Endometrium (tissue), 2 donors: Measurements from ENCODE around the gene CD93.

Experiments used
- FAIRE-seq: peaks from 2 replicates; lab custom pipeline; 2012; peaks lifted over from hg19 to GRCh38; lab: Jason Lieb, UNC
- donor health status: control.
- donor health status: control.

CD93 gene

DNA sequence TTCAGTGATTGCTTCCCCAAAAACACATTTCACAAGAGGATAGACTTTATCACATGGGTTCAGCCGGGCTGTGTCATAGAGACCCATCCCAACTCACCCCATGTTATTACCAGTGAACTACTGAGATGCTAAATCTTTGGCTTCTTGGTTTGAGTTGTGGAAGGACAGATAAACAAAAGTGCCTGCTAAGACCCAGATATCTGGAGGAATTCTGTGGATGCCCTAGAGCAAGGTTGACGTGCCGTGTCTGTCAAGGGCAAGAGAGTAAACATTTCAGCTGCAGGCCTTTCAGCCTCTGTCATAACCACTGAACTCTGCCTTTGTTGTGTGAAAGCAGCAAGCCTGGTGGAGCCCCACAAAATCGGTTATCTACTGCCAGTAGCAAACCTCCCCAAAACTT, 25.5 kb downstream of the CD93 start:
- FAIRE-seq, result no peak

DNA sequence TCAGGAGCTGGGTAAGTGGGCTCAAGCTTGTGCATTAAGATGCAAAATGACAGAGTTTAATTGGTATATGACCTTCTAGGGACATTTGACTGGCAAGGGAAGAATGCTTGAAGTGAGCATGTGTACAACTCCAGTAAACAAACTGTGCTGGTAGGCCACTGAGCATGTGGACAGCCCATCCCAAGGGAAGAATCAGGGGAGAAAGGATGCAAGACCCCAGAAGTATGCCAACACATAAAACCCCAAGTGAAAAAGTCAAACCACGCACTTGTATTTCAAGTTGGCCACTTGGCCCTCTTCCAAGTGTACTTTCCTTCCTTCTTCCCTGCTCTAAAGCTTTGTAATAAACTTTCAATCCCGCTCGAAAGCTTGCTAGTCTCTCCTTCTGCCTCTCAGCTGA, 26.3 kb downstream of the CD93 start:
- FAIRE-seq, result no peak

DNA sequence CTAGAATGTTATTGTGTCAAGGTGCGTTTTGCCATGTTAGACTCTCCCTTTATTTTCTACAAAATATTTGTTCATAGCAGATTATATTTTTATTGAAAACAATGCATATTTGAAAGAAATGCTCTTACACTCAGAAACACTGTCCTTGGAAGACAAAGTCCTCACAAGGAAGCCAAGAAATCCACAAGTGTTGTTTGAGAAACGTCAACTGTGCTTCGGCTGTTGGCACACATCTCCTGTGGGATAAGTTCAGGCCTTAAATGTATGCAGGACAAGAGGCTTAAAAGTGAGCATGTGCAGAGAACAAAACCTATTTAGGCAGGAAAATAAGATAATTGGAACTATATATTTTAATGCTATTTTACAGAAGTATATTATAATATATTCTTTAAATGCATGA, 27.1 kb downstream of the CD93 start:
- no peak for FAIRE-seq

DNA sequence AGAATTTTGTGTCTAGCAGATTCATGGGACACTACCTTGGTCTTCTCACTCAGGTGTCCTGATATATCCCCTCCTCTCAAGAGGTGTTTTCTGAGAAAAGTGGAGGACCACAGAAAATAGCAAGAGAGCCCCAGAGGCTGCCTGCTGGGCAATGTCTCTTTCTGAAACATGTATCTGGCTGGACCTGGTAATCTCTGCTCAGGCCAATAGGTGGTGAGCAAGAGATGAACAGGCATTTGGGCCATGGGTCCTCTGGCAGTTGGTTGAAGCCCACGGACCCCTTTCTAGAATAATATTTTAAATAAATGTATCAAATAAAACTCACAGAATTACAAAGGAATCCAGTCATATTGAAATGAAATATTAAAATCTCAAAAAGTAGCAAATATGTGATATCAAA, 27.9 kb downstream of the CD93 start:
- no peak for FAIRE-seq

DNA sequence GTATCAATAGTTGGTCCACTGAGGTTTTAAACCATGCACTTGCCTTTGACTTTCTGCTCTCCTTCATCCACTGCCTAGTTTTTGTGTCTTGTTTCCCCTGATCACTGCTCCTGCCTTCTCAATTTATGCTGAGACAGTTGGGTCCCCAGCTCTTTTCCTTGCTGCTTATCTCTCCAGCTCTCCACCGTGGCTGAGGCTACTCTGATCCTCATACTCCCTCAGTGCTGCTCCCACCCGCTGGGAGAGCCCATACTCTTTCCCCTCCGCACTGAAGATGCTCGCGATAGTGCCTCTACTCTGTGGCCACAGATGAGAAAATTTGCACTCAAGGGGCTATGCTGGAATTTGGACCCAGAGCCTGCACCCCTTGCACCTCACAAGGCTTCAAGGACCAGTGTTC, 33.2 kb downstream of the CD93 start:
- FAIRE-seq, result no peak

DNA sequence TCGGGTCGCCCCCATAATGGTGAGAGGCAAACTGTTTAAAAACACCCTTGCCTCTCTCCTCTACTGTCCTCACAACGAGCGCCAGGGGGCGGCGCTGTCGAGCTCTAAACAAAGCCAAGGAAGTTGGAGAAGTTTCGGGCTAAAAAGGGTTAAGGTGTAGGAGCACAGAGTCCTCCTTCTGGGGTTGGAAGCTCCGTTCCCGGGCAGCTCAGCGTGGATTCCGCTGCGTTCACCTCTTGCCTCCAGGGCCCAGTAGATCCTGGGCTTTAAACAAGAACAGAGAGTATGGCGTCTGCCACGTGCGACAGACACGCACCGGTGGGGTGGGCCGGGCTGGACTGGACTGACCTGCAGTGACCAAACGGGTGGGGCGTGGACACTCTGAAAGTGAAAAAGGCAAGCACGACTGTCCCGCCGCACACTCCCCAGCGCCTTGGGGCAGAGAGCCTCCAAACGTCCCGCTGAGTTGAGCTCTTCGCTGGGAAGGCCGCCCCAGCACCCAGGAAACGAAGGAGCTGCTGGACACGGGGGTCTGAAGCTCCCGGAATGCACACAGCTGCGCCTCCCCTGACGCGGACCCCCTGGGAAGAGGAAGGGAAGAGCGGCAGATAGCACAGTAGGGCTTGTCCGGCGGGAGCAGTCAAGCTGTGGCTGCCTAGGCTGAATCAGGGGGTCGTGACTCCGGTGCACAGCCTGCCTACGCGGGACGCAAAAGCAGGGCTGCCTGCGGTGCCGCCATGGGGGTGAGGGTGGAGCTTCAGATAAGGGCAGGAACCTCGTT, 35.1 kb downstream of the CD93 start:
- FAIRE-seq, result no peak

DNA sequence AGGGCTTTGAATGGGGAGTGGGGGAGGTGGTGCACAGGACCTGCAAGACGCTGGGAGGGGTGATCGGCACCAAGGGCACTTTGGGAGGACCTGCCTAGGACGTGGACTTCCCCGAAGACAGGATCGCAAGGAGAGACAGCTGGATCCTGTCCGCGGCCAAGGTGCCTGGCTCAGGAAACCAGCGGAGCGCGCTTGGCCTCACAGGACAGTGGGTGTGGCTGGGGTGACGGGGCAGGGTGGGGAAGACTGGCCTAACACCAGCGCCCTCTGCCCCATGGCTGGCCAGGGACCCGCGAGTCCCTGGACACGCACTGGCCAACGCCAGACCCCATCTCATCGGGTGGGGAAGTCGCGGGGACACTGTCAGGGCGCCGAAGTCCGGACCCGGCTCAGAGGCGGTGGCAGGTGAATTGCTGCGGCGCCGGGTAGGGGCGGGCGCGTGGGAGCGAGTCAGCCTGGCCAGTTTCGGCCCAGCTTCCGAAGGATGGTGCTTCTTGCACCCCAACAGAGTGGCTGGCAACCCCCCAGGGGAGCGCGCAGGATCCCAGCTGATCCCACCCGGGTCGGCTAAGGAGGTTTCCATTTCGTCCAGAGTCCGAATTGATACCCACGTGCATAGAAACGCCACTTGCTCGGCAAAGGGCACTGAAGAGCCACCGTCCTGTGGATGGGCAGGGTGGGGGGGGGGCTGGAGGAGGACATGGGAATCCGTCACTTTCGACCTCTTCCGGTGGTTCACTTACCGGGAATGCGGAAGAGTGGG, 35.9 kb downstream of the CD93 start:
- FAIRE-seq, result no peak

DNA sequence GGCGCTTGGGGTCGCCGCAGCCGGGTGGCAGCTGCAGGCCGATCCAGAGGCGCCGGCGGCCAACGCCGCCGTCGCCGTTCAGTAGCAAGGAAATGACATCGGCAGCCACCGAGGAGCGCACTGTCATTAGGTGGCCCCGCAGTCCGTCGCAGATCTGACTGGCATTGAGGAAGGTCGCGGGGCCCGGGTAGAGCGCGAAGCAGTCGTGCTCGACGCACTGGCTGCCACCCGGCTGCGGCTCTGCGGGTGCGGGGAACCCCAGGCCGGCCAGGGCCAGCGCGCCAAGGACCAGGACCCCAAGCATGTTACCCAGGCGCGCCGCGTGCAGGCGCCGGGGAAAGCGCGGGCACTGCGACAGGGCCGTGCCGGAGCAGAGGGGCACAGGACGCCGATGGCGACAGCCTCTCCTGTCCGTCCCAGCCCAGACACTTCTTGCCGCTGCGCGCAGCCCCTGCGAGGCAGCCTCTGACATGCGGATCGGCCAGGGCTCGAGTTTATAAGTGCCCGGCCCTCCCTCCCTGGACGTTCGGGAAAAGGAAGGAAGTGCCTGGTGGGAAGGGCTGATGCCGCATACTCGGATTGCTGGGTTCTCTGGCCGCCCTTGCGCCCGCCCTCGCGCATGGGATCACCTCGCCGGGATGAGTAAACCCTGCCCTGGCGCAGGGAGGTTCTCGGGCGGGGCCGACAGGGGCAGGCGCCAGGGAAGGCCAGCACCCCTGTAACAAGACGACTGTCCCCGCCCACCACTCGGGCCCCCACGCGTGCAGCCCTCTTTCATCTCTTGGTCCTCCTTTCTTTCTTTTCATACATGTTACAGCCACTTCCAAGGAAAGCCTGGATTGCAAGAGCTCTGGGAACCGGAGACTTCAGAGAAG, 36.7 kb downstream of the CD93 start, which contains the start of gene THBD:
Gene THBD (minus strand): TSS at position 472 of the 875 bp plus-strand sequence. CDS start 168 bp downstream, at position 304.
- no peak for FAIRE-seq

DNA sequence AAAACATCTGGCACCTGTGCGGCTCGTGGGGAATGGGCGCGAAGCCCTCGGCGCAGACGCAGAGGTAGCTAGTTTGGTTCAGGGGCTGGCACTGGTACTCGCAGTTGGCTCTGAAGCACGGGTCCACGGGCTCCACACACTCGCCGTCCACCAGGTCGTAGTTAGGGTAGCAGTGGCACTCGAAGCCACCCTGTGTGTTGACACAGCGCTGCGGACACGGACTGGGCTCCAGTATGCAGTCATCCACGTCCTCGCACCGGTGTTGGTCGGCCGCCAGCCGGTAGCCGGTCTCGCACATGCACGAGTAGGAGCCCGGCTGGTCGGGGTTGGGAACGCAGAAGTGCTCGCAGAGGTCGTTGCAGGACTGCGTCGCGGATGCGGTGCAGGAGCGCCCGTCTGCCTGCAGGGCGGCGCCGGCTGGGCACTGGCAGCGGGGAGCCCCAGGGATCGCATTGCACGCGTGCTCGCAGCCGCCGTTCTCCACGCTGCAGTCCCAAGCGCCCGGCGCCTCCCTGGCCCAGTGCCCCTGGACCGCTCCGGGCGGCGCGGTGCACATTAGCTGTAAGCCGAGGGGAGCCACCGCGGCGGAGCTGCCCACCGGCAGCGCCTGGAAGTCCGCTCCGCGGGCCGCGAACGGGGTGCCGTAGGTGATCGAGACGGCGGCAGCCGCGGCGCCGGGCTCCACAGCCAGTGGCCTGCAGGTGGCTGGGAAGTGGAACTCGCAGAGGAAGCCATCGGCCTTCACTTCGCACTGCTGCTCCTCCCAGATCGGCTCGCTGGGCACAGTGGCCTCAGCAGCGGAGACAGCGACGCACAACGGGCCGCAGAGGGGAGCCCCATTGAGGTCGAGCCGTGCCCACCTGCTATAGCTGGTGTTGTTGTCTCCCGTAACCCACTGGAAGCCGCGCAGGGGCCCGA, 37.6 kb downstream of the CD93 start:
- no peak for FAIRE-seq

DNA sequence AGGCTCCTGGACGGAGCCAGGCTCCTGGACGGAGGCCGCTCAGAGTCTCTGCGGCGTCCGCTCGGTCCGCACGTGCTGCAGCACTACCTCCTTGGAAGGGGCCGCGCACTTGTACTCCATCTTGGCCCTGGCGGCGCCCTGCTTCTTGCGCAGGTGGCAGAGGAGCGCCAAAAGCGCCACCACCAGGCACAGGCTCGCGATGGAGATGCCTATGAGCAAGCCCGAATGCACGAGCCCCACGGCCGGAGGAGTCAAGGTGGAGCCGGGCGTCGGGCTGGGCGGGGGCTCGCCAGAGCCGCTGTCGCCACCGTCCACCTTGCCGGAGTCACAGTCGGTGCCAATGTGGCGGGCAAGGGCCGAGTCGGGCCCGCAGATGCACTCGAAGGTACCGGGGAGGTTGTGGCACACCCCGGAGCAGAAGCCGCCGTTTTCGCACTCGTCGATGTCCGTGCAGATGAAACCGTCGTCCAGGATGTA, 38.3 kb downstream of the CD93 start:
- FAIRE-seq, result no peak

DNA sequence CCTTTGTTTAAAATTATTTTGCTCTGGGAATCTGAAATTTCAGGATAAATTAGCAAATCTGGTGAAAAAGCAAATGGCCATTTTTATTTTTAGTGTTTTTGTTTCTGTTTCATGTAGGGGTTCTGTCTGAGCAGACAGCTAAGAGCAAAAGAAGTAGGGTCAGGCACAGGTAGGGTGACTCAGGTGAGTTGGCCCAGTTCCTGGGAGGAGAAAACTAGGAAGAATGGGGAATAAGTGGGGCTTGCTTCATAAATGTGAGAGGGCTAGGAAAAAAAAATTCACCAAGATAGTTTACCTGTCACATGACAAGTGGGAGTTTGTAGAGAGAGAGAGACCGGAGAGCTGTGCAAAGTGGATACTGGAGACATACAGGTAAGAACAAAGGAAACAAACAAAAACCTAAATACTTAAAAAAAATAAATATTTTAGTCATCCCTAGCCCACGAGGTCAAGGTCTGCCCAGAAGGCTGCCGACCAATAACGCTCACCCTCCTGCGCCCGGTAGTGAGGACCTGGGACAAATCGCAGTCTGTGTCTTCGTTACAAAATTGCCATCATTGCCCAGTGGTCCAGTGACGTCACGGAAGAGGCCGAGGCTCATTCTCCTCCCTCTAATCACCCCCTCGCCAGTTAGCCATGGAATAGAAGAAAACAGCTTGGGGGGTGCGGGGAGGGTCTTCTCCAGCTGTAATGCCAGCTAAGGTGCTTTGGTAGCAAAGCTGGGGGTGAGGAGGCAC, 39.0 kb downstream of the CD93 start:
- FAIRE-seq, result no peak

DNA sequence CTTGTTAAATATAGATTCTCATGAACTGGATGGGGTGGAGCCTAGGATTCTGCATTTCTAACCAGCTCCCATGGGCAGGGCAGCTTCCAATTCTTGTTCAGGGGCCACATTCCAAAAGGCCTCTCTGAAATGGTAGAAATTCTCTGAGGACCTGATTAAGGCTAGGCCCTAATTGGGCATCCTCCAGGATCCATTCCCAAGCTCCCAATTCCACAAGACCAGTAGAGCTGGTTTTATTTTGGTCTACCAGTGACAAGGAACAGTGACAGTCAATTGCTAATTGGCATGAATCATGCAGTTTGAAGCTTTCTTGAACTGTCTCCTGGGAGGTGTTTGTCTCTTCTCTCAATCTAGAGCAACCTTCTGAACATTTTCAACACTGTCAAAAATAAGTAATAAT, 39.7 kb downstream of the CD93 start:
- no peak for FAIRE-seq

DNA sequence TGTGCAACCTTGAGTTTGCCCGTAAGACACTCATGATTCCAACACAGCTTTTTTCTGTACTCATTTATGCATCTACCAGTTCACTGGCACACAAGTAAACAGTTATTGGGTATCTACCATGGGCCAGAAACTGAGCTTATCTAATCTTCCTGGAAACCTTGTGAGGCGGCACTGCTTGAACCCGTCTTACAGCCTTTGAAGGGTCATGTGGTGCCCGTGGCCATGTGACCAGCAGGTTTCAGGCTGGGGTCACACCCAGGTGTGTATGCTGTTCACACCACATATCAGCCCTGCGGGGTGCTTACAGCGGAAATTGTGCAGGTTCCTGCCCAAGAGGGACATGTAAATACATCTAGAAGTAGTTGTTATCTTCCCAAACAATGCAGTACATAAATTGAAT, 42.7 kb downstream of the CD93 start:
- FAIRE-seq, result no peak

DNA sequence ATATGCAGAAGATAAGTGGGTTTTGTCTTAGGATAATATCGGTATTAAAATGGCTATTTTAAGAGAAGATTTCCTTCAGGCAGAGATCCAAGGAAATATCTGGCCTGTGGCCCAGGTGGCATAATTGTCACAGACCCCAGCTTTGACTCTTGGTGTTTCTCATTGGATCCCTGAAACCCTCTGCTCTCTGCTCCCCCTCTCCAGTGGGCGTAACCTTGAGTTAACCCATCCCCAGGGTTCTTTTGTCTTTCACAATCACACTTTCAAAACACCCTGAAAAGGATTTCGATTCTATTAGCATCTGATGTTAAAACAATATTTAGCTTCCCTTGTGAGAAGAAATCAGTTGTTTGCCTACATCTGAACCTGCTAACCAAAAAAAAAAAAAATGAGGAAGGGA, 43.9 kb downstream of the CD93 start:
- FAIRE-seq, result no peak

DNA sequence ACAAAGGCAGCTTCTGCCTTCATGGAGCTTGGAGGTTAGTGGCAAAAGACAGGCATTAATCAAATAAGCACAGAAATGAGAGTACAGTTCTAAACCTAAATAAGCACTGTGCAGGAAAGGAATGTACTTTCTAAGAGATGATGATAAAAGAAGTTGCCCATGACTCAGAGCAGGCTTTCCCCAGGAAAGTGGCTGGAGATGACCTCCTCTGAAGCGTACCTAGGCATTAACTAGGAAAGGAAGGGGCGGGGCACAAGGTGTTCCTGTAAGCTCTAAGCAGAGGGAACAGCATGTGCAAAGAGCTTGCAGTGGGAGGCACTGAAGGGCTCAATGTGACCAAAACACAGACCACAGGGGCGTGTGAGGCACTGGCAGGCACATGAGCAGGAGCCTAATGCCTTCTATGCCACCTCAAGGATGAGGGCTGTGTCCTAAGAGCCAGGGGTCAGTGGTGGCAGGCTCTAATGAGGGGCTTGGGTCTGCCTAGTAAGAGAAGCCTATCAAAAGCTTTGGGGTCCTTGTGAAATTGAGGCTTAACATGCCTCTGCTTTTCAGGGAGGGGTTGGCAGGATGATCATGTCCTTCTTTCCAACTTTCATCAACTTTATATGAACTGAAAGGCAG, 46.1 kb downstream of the CD93 start:
- FAIRE-seq, result no peak

DNA sequence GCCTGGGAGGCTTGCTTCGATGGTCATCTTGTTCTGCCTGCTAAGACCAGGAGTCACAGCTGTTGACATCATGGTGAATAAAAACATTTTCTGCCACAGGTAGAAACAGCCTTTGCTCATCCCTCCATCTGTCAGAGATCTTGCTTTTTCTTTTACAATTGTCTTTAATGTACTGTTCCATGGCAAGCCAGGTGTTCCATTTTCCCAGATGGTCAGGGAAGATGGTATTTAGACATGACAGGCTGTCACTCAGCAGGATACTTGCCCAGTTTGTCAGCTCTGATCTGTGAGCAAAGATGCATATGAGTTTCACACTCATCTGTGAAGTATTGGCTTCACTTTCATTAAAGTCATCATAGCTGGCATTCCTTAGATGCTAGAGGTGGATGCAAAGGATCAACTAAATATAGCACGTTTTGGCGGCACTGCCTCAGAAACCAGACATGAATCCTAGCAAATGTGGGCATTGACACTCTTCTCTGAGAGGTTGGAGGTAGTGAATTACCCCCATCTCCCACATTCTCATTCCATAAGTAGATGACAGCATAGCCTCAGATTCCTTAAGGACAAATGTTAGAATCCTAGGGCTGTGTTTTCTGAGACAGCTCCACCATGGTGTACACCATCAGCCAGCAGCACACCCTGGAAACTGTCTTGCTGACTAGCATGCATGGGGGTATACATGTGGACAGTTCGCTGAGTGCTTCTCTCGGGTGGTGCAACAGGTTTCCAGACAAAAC, 46.8 kb downstream of the CD93 start:
- FAIRE-seq, result no peak

DNA sequence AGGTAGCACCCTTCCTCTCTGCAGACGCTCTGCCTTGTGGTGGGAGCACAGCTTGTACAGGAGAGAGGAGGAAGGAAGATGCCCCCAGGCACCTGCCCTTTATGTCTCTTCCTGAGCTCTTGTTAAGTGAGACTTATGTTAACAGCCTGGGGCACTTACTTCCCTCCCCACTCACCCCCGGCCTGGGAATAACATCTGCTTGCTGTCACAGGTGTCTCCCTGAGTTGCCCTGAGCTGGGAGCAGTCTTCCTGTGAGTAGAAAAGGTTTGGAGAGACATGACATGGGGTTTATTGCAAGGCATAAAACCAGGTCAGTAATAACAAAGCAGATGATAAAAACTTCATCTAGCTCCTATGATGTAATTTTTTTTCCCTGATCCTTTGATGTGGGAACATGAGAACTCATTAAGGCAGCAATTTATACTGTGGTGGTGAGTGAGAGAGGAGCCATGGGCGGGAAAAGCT, 49.1 kb downstream of the CD93 start:
- no peak for FAIRE-seq

DNA sequence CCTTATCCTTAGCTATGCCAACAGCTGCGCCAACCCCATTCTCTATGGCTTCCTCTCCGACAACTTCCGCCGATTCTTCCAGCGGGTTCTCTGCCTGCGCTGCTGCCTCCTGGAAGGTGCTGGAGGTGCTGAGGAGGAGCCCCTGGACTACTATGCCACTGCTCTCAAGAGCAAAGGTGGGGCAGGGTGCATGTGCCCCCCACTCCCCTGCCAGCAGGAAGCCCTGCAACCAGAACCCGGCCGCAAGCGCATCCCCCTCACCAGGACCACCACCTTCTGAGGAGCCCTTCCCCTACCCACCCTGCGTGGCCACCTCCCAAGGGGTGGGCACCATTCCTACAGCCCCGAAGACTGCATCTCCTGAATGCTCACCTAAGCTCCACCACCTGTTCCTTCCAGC, 49.8 kb downstream of the CD93 start:
- FAIRE-seq, result no peak

DNA sequence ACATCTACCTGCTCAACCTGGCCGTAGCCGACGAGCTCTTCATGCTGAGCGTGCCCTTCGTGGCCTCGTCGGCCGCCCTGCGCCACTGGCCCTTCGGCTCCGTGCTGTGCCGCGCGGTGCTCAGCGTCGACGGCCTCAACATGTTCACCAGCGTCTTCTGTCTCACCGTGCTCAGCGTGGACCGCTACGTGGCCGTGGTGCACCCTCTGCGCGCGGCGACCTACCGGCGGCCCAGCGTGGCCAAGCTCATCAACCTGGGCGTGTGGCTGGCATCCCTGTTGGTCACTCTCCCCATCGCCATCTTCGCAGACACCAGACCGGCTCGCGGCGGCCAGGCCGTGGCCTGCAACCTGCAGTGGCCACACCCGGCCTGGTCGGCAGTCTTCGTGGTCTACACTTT, 50.4 kb downstream of the CD93 start:
- FAIRE-seq, result no peak
